Transverse colon (tissue), 4 donors: ENCODE measurements around the gene GTPBP1. TPM values are rescaled to one million over a fixed set of nuclear protein-coding genes. Genes with fewer than 3 reads are reported as not detected.

Experiments used
- DNase-seq: peaks from one replicate; pipeline ENCODE4 v3.0.0-alpha.2; 2019
- H3K27ac ChIP-seq, 4 donors: fragments of 200-600 bp; sonication (generic); 2 replicates each; pipeline ENCODE4 v1.5.1; 2016 to 2018; ENCODE audit warnings: inconsistent platforms in 4 of 4
- H3K27me3 ChIP-seq: fragments of 200-600 bp; sonication (generic); 2 replicates; pipeline ENCODE4 v1.5.1; 2017; ENCODE audit warnings: inconsistent platforms
- H3K36me3 ChIP-seq, 4 donors: fragments of 200-600 bp; sonication (generic); 2 replicates each; pipeline ENCODE4 v1.5.1; 2017 to 2019; ENCODE audit warnings: inconsistent platforms in 4 of 4
- H3K4me1 ChIP-seq, 4 donors: fragments of 200-600 bp; sonication (generic); 2 replicates each; pipeline ENCODE4 v1.5.1; 2017 to 2020; ENCODE audit warnings: inconsistent platforms in 4 of 4
- H3K4me3 ChIP-seq, 4 donors: fragments of 200-600 bp; sonication (generic); 1 replicate in 1 of 4; 2 replicates in 3 of 4; pipeline versions ENCODE4 v1.5.1 to v1.6.1; 2017 to 2019; ENCODE audit warnings: inconsistent platforms in 4 of 4
- H3K9me3 ChIP-seq, 2 donors: fragments of 200-600 bp; sonication (generic); 2 replicates each; pipeline ENCODE4 v1.5.1; 2017 to 2019; ENCODE audit warnings: inconsistent platforms in 2 of 2
- CTCF ChIP-seq, 5 experiments: fragments of 200-600 bp in 3 of 5; fragments of 450-650 bp in 2 of 5; sonication (generic) in 3 of 5; IDR thresholded peaks; 1 replicate in 2 of 5; 2 replicates in 3 of 5; pipeline ENCODE4 v1.5.1; 2016 to 2017; ENCODE audit warnings: antibody characterized with exemption in 5 of 5, inconsistent platforms in 3 of 5, mild to moderate bottlenecking in 2 of 5, moderate library complexity in 1 of 5
- EP300 ChIP-seq: sonication (generic); formaldehyde crosslinking; IDR thresholded peaks from one replicate; pipeline ENCODE4 v1.6.1; 2017; ENCODE audit warnings: antibody characterized with exemption, low read depth
- POLR2A ChIP-seq: fragments of 450-650 bp; IDR thresholded peaks from one replicate; pipeline ENCODE4 v1.6.1; 2016; ENCODE audit warnings: antibody characterized with exemption, mild to moderate bottlenecking, moderate library complexity
- POLR2AphosphoS5 ChIP-seq, 3 donors: sonication (generic); formaldehyde crosslinking; IDR thresholded peaks; one replicate each; pipeline ENCODE4 v1.6.1; 2016; ENCODE audit warnings: antibody characterized with exemption in 3 of 3
- WGBS, 2 donors: methylation state at CpG; one replicate each; pipeline ENCODE4 v1.1.5; 2018; ENCODE audit warnings: low coverage in 1 of 2; 5-methylcytosine and 5-hydroxymethylcytosine counted together
- in situ Hi-C, 4 donors: fragments of 200-750 bp; cut with MboI; loops; one replicate each; pipeline versions ENCODE4 v1.15.0 to v1.15.1; 2017; ENCODE audit warnings: low sequenced_read_pairs in 3 of 4, low pct_ligation_motif_present in 1 of 4, low pct_unique_long_range_greater_than_20kb in 1 of 4
- intact Hi-C: fragments of 100-400 bp; cut with DNase I; formaldehyde crosslinking; loops from one replicate; pipeline ENCODE4 v1.15.1; 2023; ENCODE audit warnings: low total_unique reads
- total RNA-seq, 4 donors: library from RNA; depleted of rRNA; stranded (reverse); fragments of >200 nt; gene quantifications; one replicate each; pipeline ENCODE4 v1.1.0, GENCODE V29; 2016

GTPBP1 gene
- total RNA-seq, 4 donors from 2014 or later, result 51.5 to 84.9 (median 77.6) TPM

GRCh38 chr22:38696606-38697424, 8.9 kb upstream of the GTPBP1 start:
- Histone ChIP-seq H3K36me3 (peaks cover 0 to 5% (median 0%) of the 10 kb centered on the region in 4 donors), H3K27me3 (no peaks in the 10 kb centered on the region), H3K27ac (peak overlapping the region; percentile 93 to 99 (median 98)), H3K4me3 (peak overlapping the region in 1 of 4 donors; percentile 62), H3K9me3 (no peaks in the 10 kb centered on the region), H3K4me1 (peaks cover 33 to 87% (median 65%) of the 10 kb centered on the region in 4 donors)
- intact Hi-C loops (no loop called here), in situ Hi-C loops (no loop called here)
- 27 to 31% methylated on average over 3 of the region's 3 CpGs for WGBS, 2 donors
- no peak for DNase-seq
- TF ChIP-seq EP300, result no peak
- peak in 2 of 3 donors; percentile 16 to 65 for TF ChIP-seq POLR2AphosphoS5 (IDR thresholded peaks at IDR 0.05)
- TF ChIP-seq POLR2A, result no peak
- no peak for TF ChIP-seq CTCF (IDR thresholded peaks at IDR 0.05)

- DNase-seq, result no peak
- in situ Hi-C loops, result no loop called here
Observed at GRCh38 chr22:38697425-38698089, 8.2 kb upstream of the GTPBP1 start.

GRCh38 chr22:38698407-38699094, 7.2 kb upstream of the GTPBP1 start:
- Histone ChIP-seq H3K9me3 (no peaks in the 10 kb centered on the region), H3K4me1 (peaks cover 24 to 72% (median 58%) of the 10 kb centered on the region in 4 donors), H3K27ac (peak overlapping the region; percentile 93 to 99 (median 98)), H3K4me3 (peak overlapping the region in 3 of 4 donors; percentile 62 to 81 (median 80)), H3K27me3 (no peaks in the 10 kb centered on the region), H3K36me3 (no peaks in the 10 kb centered on the region)
- no peak for TF ChIP-seq EP300
- in situ Hi-C loops (no loop called here), intact Hi-C loops (no loop called here)
- 90 to 91% methylated on average over 5 to 13 of the region's 13 CpGs for WGBS, 2 donors
- DNase-seq, result no peak

More at GRCh38 chr22:38697425-38698089, 8.2 kb upstream of the GTPBP1 start:
- Histone ChIP-seq H3K27me3 (no peaks in the 10 kb centered on the region), H3K4me1 (peaks cover 32 to 81% (median 62%) of the 10 kb centered on the region in 4 donors), H3K9me3 (no peaks in the 10 kb centered on the region), H3K27ac (peak overlapping the region; percentile 93 to 99 (median 98)), H3K4me3 (peak overlapping the region in 1 of 4 donors; percentile 62), H3K36me3 (no peaks in the 10 kb centered on the region)
- intact Hi-C loops, result no loop called here
- TF ChIP-seq CTCF (IDR thresholded peaks at IDR 0.05) (no peak), POLR2AphosphoS5 (IDR thresholded peaks at IDR 0.05) (peak in 1 of 3 donors; percentile 9), EP300 (no peak)
- WGBS, 2 donors, result 65 to 74% methylated on average over 6 to 8 of the region's 8 CpGs

GRCh38 chr22:38699143-38699542, 6.6 kb upstream of the GTPBP1 start:
- Histone ChIP-seq H3K4me1 (peaks cover 22 to 66% (median 57%) of the 10 kb centered on the region in 4 donors), H3K4me3 (peak overlapping the region in 3 of 4 donors; percentile 62 to 81 (median 80)), H3K27me3 (no peaks in the 10 kb centered on the region), H3K27ac (peak overlapping the region; percentile 93 to 99 (median 98)), H3K36me3 (no peaks in the 10 kb centered on the region), H3K9me3 (no peaks in the 10 kb centered on the region)
- in situ Hi-C loops, result no loop called here
- intact Hi-C loops, result no loop called here
- no peak for TF ChIP-seq POLR2AphosphoS5 (IDR thresholded peaks at IDR 0.05)
- WGBS, 2 donors, result 44 to 50% methylated on average over 2 to 5 of the region's 5 CpGs
- no peak for DNase-seq
